GM18868 (cell line): ENCODE results near the gene MRM2.

Experiments
- ATAC-seq: cut with Tn5 transposase; IDR thresholded peaks from one replicate; pipeline ENCODE4 v1.9.1; 2021; ENCODE audit warnings: mild to moderate bottlenecking, moderate library complexity; ENCODE audit not compliant: unreplicated experiment

MRM2 gene

GRCh38 chr7:2192831-2193534 lies 49.0 kb downstream of the MRM2 start:
- ATAC-seq = no peak

- no peak for ATAC-seq
Observed at GRCh38 chr7:2191016-2191415, 51.0 kb downstream of the MRM2 start.

GRCh38 chr7:2190531-2190930 lies 51.5 kb downstream of the MRM2 start:
- no peak for ATAC-seq

- no peak for ATAC-seq
Observed at GRCh38 chr7:2186166-2186565, 55.8 kb downstream of the MRM2 start.

- no peak for ATAC-seq
Observed at GRCh38 chr7:2185715-2186114, 56.3 kb downstream of the MRM2 start.
